ENCODE data around the gene CHIT1. TPM values are rescaled to one million over a fixed set of nuclear protein-coding genes. Genes with fewer than 3 reads are reported as not detected.
"Not testable (repeated sequence)": the region's sequence is repeated elsewhere in the genome, so short reads cannot be mapped to it uniquely, and the experiment has no call there.

The CHIT1 gene
- total RNA-seq, 1 experiment from 2014 or later: not detected

GRCh38 chr1:203263496-203263895 is 34.0 kb upstream of the CHIT1 start:
- peaks cover 66% of the 10 kb centered on the region for H3K27me3 Mint-ChIP-seq (ENCODE audit: unreplicated experiment)
- no peaks in the 10 kb centered on the region for H3K9me3 Mint-ChIP-seq (ENCODE audit: low read depth, unreplicated experiment)
- H3K4me3 Mint-ChIP-seq (ENCODE audit: low read depth, unreplicated experiment): no peak overlapping the region
- intact Hi-C loops (cut with micrococcal nuclease; ENCODE audit: unreplicated experiment): loop anchor here (10.0 kb wide), 1 partner anchor 441 kb away; no protein-coding TSS in a partner anchor
- CTCF ChIA-PET: interaction anchor here (0.7 to 1.4 kb wide), 2 partner anchors 10 to 12 kb away, joined by 3 read pairs; no protein-coding TSS in a partner anchor
- no peak for TF ChIP-seq CTCF (IDR thresholded peaks at IDR 0.05; ENCODE audit: unreplicated experiment)
- peaks cover 12% of the 10 kb centered on the region for H3K4me1 Mint-ChIP-seq (ENCODE audit: low read depth, unreplicated experiment)
- H3K36me3 Mint-ChIP-seq (ENCODE audit: insufficient read depth, unreplicated experiment): peaks cover 6% of the 10 kb centered on the region
- DNase-seq: no peak
- H3K27ac Mint-ChIP-seq (ENCODE audit: unreplicated experiment): no peak overlapping the region
- BruUV-seq (replicated peaks): no TSS peak

DNA sequence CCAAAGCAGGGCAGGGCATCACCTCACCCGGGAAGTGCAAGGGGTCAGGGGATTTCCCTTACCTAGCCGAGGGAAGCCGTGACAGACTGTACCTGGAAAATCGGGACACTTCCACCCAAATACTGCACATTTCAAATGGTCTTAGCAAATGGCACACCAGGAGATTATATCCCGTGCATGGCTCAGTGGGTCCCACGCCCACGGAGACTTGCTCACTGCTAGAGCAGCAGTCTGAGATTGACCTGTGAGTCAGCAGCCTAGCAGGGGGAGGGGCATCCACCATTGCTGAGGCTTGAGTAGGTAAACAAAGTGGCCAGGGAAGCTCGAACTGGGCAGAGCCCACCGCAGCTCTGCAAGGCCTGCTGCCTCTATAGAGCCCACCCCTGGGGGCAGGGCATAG is 27.2 kb upstream of the CHIT1 start:
- BruUV-seq (replicated peaks); intact Hi-C loops (cut with micrococcal nuclease; ENCODE audit: unreplicated experiment); H3K27ac Mint-ChIP-seq (ENCODE audit: unreplicated experiment); H3K36me3 Mint-ChIP-seq (ENCODE audit: insufficient read depth, unreplicated experiment); H3K9me3 Mint-ChIP-seq (ENCODE audit: low read depth, unreplicated experiment); H3K4me3 Mint-ChIP-seq (ENCODE audit: low read depth, unreplicated experiment); H3K4me1 Mint-ChIP-seq (ENCODE audit: low read depth, unreplicated experiment); DNase-seq: not testable (repeated sequence)
- CTCF ChIA-PET: interaction anchor here (2.3 kb wide), 1 partner anchor 11 kb away, joined by 6 read pairs; no protein-coding TSS in a partner anchor
- H3K27me3 Mint-ChIP-seq (ENCODE audit: unreplicated experiment): peaks cover 93% of the 10 kb centered on the region

DNA sequence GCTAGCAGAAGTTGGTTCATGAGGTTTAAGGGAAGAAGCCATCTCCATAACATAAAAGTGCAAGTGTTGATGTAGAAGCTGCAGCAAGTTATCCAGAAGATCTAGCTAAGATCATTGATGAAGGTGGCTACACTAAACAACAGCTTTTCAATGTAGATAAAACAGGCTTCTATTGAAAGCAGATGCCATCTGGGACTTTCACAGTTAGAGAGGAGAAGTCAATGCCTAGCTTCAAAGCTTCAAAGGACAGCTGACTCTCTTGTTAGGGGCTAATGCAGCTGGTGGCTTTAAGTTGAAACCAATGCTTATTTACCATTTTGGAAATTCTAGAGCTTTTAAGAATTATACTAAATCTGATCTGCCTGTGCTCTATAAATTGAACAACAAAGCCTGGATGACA is 25.3 kb upstream of the CHIT1 start:
- H3K9me3 Mint-ChIP-seq (ENCODE audit: low read depth, unreplicated experiment); BruUV-seq (replicated peaks); intact Hi-C loops (cut with micrococcal nuclease; ENCODE audit: unreplicated experiment); H3K27ac Mint-ChIP-seq (ENCODE audit: unreplicated experiment); H3K36me3 Mint-ChIP-seq (ENCODE audit: insufficient read depth, unreplicated experiment); H3K4me3 Mint-ChIP-seq (ENCODE audit: low read depth, unreplicated experiment); H3K4me1 Mint-ChIP-seq (ENCODE audit: low read depth, unreplicated experiment); DNase-seq: not testable (repeated sequence)
- H3K27me3 Mint-ChIP-seq (ENCODE audit: unreplicated experiment): peaks cover 88% of the 10 kb centered on the region
- CTCF ChIA-PET: interaction anchor here (0.6 to 1.0 kb wide), 2 partner anchors 12 to 1286 kb away, joined by 3 to 4 read pairs; no protein-coding TSS in a partner anchor

GRCh38 chr1:203252678-203253077 is 23.2 kb upstream of the CHIT1 start:
- no peak for TF ChIP-seq CTCF (IDR thresholded peaks at IDR 0.05; ENCODE audit: unreplicated experiment)
- DNase-seq: no peak
- CTCF ChIA-PET: no interaction called here
- H3K27ac Mint-ChIP-seq (ENCODE audit: unreplicated experiment): no peak overlapping the region
- no peaks in the 10 kb centered on the region for H3K4me1 Mint-ChIP-seq (ENCODE audit: low read depth, unreplicated experiment)
- H3K4me3 Mint-ChIP-seq (ENCODE audit: low read depth, unreplicated experiment): no peak overlapping the region
- intact Hi-C loops (cut with micrococcal nuclease; ENCODE audit: unreplicated experiment): no loop called here
- H3K36me3 Mint-ChIP-seq (ENCODE audit: insufficient read depth, unreplicated experiment): no peaks in the 10 kb centered on the region
- peaks cover 5% of the 10 kb centered on the region for H3K9me3 Mint-ChIP-seq (ENCODE audit: low read depth, unreplicated experiment)
- no TSS peak for BruUV-seq (replicated peaks)
- peaks cover 80% of the 10 kb centered on the region for H3K27me3 Mint-ChIP-seq (ENCODE audit: unreplicated experiment)

- H3K36me3 Mint-ChIP-seq (ENCODE audit: insufficient read depth, unreplicated experiment): no peaks in the 10 kb centered on the region
- H3K27me3 Mint-ChIP-seq (ENCODE audit: unreplicated experiment): peaks cover 71% of the 10 kb centered on the region
- CTCF ChIA-PET: no interaction called here
Observed at GRCh38 chr1:203251466-203251865, 22.0 kb upstream of the CHIT1 start.

More at GRCh38 chr1:203251466-203251865, 22.0 kb upstream of the CHIT1 start:
- no peak overlapping the region for H3K27ac Mint-ChIP-seq (ENCODE audit: unreplicated experiment)
- intact Hi-C loops (cut with micrococcal nuclease; ENCODE audit: unreplicated experiment): no loop called here
- H3K9me3 Mint-ChIP-seq (ENCODE audit: low read depth, unreplicated experiment): peaks cover 3% of the 10 kb centered on the region
- DNase-seq: no peak
- BruUV-seq (replicated peaks): no TSS peak
- H3K4me3 Mint-ChIP-seq (ENCODE audit: low read depth, unreplicated experiment): no peak overlapping the region
- H3K4me1 Mint-ChIP-seq (ENCODE audit: low read depth, unreplicated experiment): no peaks in the 10 kb centered on the region
- no peak for TF ChIP-seq CTCF (IDR thresholded peaks at IDR 0.05; ENCODE audit: unreplicated experiment)
